Measurements from ENCODE around the gene PPP1R3C.

Gene PPP1R3C

DNA sequence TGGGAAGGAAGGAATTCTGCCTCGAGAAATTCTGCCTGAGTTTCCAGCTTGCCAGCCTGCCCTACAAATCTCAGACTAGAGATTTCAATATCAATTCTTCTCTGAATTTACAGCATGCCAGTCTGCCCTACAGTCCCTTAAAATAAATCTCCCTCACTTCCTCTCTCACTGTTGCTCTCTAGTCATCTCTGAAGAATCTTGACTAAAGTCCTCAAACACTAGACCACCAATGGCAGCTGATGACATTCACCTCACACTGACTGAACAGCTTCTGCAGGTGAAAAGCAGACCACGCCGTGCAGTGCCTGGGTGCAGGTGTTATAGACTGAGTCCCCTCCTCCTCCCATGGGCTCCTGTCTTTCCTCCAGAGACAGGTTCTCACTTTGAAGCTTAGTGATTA, 30.4 kb downstream of the PPP1R3C start:
- TF ChIP-seq EZH2phosphoT487 (IDR thresholded peaks at IDR 0.05; ENCODE audit: borderline replicate concordance): no peak
- no peak for TF ChIP-seq CTCF (conservative IDR thresholded peaks at IDR 0.05; ENCODE audit: low read length)
- H3F3A ChIP-seq (ENCODE audit: low read depth): no peaks in the 10 kb centered on the region
- no peaks in the 10 kb centered on the region for H3K79me2 ChIP-seq (ENCODE audit: insufficient read depth, low read length)
- no peaks in the 10 kb centered on the region for H3K4me1 ChIP-seq (ENCODE audit: insufficient read depth, low read length, poor library complexity, severe bottlenecking)
- no peak overlapping the region for H3K9ac ChIP-seq (ENCODE audit: low read depth, low read length, poor library complexity, severe bottlenecking)
- H3K9me3 ChIP-seq (ENCODE audit: insufficient read depth, low read depth, low read length): no peaks in the 10 kb centered on the region
- no peak overlapping the region for H3K4me3 ChIP-seq (ENCODE audit: low read length, poor library complexity, severe bottlenecking)
- no peaks in the 10 kb centered on the region for H3K27me3 ChIP-seq (ENCODE audit: insufficient read depth, low read length, poor library complexity, severe bottlenecking)
- H2AFZ ChIP-seq (ENCODE audit: low read length): no peak overlapping the region
- no peaks in the 10 kb centered on the region for H3K36me3 ChIP-seq (ENCODE audit: insufficient read depth, low read length)
- H3K4me2 ChIP-seq (ENCODE audit: low read depth, low read length, poor library complexity, severe bottlenecking): no peak overlapping the region
- no peaks in the 10 kb centered on the region for H3K9me2 ChIP-seq (replicated peaks; ENCODE audit: low read depth, low read length)
- H4K20me1 ChIP-seq (ENCODE audit: insufficient read depth, low read length, poor library complexity, severe bottlenecking): no peaks in the 10 kb centered on the region

DNA sequence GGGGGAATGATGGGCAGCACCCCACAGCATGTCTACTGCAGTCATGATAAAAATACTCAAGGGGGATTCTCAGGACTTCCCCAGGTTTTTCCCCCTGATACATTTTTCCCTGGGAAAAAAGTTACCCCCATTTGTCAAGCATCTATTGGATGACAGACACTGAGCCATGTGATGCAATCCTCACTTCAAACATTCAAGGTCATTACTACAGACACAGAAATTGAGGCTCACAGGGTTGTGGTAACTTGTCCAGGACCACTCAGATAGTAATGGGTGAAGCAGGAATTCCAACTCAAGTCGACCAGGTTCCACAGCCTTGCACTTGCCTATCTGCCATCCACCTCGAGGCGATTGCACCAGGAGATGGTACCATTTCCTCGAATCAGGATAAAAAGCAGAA, 31.7 kb downstream of the PPP1R3C start:
- Histone ChIP-seq H3K79me2 (ENCODE audit: insufficient read depth, low read length) (no peaks in the 10 kb centered on the region), H3F3A (ENCODE audit: low read depth) (no peaks in the 10 kb centered on the region), H4K20me1 (ENCODE audit: insufficient read depth, low read length, poor library complexity, severe bottlenecking) (no peaks in the 10 kb centered on the region), H3K4me2 (ENCODE audit: low read depth, low read length, poor library complexity, severe bottlenecking) (no peak overlapping the region), H3K27me3 (ENCODE audit: insufficient read depth, low read length, poor library complexity, severe bottlenecking) (no peaks in the 10 kb centered on the region), H3K9me2 (replicated peaks; ENCODE audit: low read depth, low read length) (no peaks in the 10 kb centered on the region), H3K9me3 (ENCODE audit: insufficient read depth, low read depth, low read length) (no peaks in the 10 kb centered on the region), H3K9ac (ENCODE audit: low read depth, low read length, poor library complexity, severe bottlenecking) (no peak overlapping the region), H3K4me3 (ENCODE audit: low read length, poor library complexity, severe bottlenecking) (no peak overlapping the region), H3K36me3 (ENCODE audit: insufficient read depth, low read length) (no peaks in the 10 kb centered on the region), H3K4me1 (ENCODE audit: insufficient read depth, low read length, poor library complexity, severe bottlenecking) (no peaks in the 10 kb centered on the region), H2AFZ (ENCODE audit: low read length) (no peak overlapping the region)
- TF ChIP-seq EZH2phosphoT487 (IDR thresholded peaks at IDR 0.05; ENCODE audit: borderline replicate concordance): no peak

DNA sequence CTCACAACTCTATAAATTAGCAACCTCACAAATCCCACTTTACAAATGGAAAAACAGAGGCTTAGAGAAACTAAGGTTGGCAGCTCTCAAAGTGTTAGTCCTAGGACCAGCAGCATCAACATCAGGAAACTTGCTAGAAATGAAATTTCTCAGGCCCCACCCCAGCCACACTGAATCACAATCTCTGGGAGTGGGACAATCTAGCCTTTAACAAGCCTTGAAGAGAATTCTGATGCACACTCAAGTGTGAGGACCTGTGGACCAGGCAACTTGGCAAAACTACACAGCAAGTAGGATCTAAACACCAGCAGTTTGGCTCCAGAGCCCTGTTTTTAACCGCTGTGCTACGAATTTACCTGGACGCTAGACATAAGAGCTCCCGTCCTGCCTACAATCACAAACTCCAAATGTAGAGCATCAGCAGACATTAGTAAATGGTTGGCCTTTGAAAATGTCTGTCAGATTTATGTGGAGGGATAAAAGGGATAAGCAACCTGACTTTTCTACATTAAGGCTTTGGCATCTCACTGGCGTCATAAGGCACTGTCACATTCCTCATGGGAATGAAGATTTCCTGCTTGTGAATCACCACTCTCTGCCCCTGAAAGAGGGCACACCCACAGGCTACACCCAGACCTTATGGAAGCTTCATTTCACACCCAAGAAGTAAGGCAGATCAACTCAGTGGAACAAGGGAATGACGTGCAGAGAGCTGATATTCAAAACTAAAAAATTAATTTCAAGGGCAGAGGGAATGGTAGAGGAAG, 34.5 kb downstream of the PPP1R3C start:
- H3K36me3 ChIP-seq (ENCODE audit: insufficient read depth, low read length): no peaks in the 10 kb centered on the region
- H3K9ac ChIP-seq (ENCODE audit: low read depth, low read length, poor library complexity, severe bottlenecking): no peak overlapping the region
- H3K9me3 ChIP-seq (ENCODE audit: insufficient read depth, low read depth, low read length): no peaks in the 10 kb centered on the region
- H3K79me2 ChIP-seq (ENCODE audit: insufficient read depth, low read length): no peaks in the 10 kb centered on the region
- no peak overlapping the region for H3K4me3 ChIP-seq (ENCODE audit: low read length, poor library complexity, severe bottlenecking)
- H3K4me1 ChIP-seq (ENCODE audit: insufficient read depth, low read length, poor library complexity, severe bottlenecking): no peaks in the 10 kb centered on the region
- TF ChIP-seq EZH2phosphoT487 (IDR thresholded peaks at IDR 0.05; ENCODE audit: borderline replicate concordance) (no peak), CTCF (conservative IDR thresholded peaks at IDR 0.05; ENCODE audit: low read length) (no peak)
- H3K9me2 ChIP-seq (replicated peaks; ENCODE audit: low read depth, low read length): no peaks in the 10 kb centered on the region
- H3K27me3 ChIP-seq (ENCODE audit: insufficient read depth, low read length, poor library complexity, severe bottlenecking): no peaks in the 10 kb centered on the region
- no peak overlapping the region for H2AFZ ChIP-seq (ENCODE audit: low read length)
- no peaks in the 10 kb centered on the region for H4K20me1 ChIP-seq (ENCODE audit: insufficient read depth, low read length, poor library complexity, severe bottlenecking)
- H3K4me2 ChIP-seq (ENCODE audit: low read depth, low read length, poor library complexity, severe bottlenecking): no peak overlapping the region
- no peaks in the 10 kb centered on the region for H3F3A ChIP-seq (ENCODE audit: low read depth)
